Mammary epithelial cell (primary cell): Measurements from ENCODE around the gene PSMB4.
"Not testable (repeated sequence)": the region's sequence is repeated elsewhere in the genome, so short reads cannot be mapped to it uniquely, and the experiment has no call there.

ENCODE experiments used
- CTCF ChIP-seq, 2 donors: IDR thresholded peaks in 1 of 2; conservative IDR thresholded peaks in 1 of 2; 2 replicates each; pipeline ENCODE4 v1.5.1; 2011 to 2012; ENCODE audit warnings: inconsistent platforms in 2 of 2, low read length in 2 of 2, mild to moderate bottlenecking in 2 of 2, control low read depth in 1 of 2, low read depth in 1 of 2; ENCODE audit not compliant: insufficient read depth in 1 of 2; ENCODE audit errors: extremely low read depth in 1 of 2
- EZH2 ChIP-seq: IDR thresholded peaks from 2 replicates; pipeline ENCODE4 v1.6.1; 2012; ENCODE audit warnings: low read length, inconsistent platforms, borderline replicate concordance

GRCh38 chr1:151396265-151396664, 3.1 kb upstream of the PSMB4 start:
- not testable (repeated sequence) for TF ChIP-seq CTCF (conservative IDR thresholded peaks at IDR 0.05 in 1 of 2, IDR thresholded peaks at IDR 0.05 in 1 of 2; ENCODE audit: extremely low read depth in 1 of 2, insufficient read depth in 1 of 2, low read depth in 1 of 2, low read length in 2 of 2); EZH2
